ENCODE measurements around the gene ARHGAP44. TPM values are rescaled to one million over a fixed set of nuclear protein-coding genes. Genes with fewer than 3 reads are reported as not detected.

The ARHGAP44 gene
- total RNA-seq, 1 experiment from 2014 or later = 9.9 TPM

DNA sequence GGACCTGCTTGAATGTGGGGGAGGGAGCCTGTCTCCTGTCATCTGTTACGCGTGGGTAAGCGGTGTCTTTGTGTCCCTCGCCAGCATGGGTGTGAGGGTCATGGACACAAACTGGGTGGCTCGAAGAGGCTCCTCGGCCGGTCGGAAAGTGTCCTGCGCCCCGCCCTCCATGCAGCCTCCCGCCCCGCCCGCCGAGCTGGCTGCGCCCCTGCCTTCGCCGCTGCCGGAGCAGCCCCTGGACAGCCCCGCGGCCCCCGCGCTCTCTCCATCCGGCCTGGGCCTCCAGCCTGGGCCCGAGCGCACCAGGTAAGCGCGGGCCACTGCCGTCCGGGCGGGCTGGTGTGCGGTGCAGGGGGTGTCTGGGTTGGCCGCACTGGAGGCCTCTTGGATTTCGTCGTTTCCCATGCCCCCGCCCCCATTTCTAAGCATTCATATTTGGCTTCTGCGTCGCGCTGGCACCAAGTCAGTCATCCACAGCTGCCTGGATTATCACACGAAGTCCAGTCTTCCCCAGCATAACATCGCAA, 184.8 kb downstream of the ARHGAP44 start:
- Mint-ChIP-seq H3K9me3 (no peaks in the 10 kb centered on the region; a peak in 2 of 5 replicates), H3K27ac (no peak overlapping the region), H3K4me1 (peaks cover 21 to 37% of the 10 kb centered on the region in 2 experiments), H3K4me3 (peak overlapping the region; percentile 65 to 79), H3K36me3 (ENCODE audit: insufficient read depth in 1 of 3, low read depth in 3 of 3) (peaks cover 0 to 2% (median 0%) of the 10 kb centered on the region in 3 experiments; a peak in 1 of 7 replicates), H3K27me3 (ENCODE audit: low read depth) (peaks cover 3% of the 10 kb centered on the region)
- H3K23ac ChIP-seq (ENCODE audit: insufficient read length, low read depth, low read length) = no peak overlapping the region
- H3K4me1 ChIP-seq (ENCODE audit: insufficient read depth, low read length) = peaks cover 2% of the 10 kb centered on the region; the same call in 1 of the 2 replicates
- H4K20me1 ChIP-seq (ENCODE audit: control insufficient read depth, insufficient read depth, insufficient read length) = no peaks in the 10 kb centered on the region
- no CpG with 5 or more reads among the region's 40 CpGs for WGBS (ENCODE audit: extremely low coverage, insufficient read length, low lambda C conversion rate)
- no peak overlapping the region for H4K5ac ChIP-seq (ENCODE audit: insufficient read length, low read depth, low read length)
- H2BK15ac ChIP-seq (ENCODE audit: low read depth, low read length) = no peak overlapping the region
- no peak overlapping the region for H3T11ph ChIP-seq (ENCODE audit: low read length)
- no peaks in the 10 kb centered on the region for H3K79me2 ChIP-seq (ENCODE audit: insufficient read depth, low read length)
- H3K27ac ChIP-seq (ENCODE audit: insufficient read length, low read depth, low read length) = no peak overlapping the region
- no peak overlapping the region for H2BK12ac ChIP-seq (ENCODE audit: insufficient read length, low read depth, low read length)
- TF ChIP-seq CTCF (conservative IDR thresholded peaks at IDR 0.05) = no peak
- peak; percentile 58 for DNase-seq
- H3K4ac ChIP-seq (ENCODE audit: low read depth, low read length) = no peak overlapping the region
- peak overlapping the region; percentile 56 for H3K4me2 ChIP-seq (ENCODE audit: insufficient read depth, insufficient read length, low read length)
- no peaks in the 10 kb centered on the region for H3K27me3 ChIP-seq (ENCODE audit: insufficient read depth, low read length)
- H3K56ac ChIP-seq (ENCODE audit: insufficient read length, low read depth, low read length) = no peak overlapping the region
- no peak overlapping the region for H2BK5ac ChIP-seq (ENCODE audit: insufficient read length, low read length)
- peaks cover 6% of the 10 kb centered on the region for H3K23me2 ChIP-seq (ENCODE audit: insufficient read length, low read depth, low read length, poor library complexity, severe bottlenecking)
- no peak overlapping the region for H4K91ac ChIP-seq (ENCODE audit: insufficient read length, low read depth, low read length)
- no peak overlapping the region for H3K18ac ChIP-seq (ENCODE audit: insufficient read length, low read depth, low read length)
- no peak overlapping the region for H2AFZ ChIP-seq (ENCODE audit: low read length)
- H4K8ac ChIP-seq (replicated peaks; ENCODE audit: insufficient read length, low read depth, low read length) = no peak overlapping the region
- H2BK20ac ChIP-seq (ENCODE audit: low read depth, low read length, poor library complexity, severe bottlenecking) = no peak overlapping the region
- no peak overlapping the region for H3K9ac ChIP-seq (ENCODE audit: extremely low read depth, insufficient read length, low read length)
- no peaks in the 10 kb centered on the region for H3K9me3 ChIP-seq (ENCODE audit: control insufficient read depth, low read depth, low read length)
- no peak overlapping the region for H2AK5ac ChIP-seq (ENCODE audit: insufficient read length, low read length)
- H2BK120ac ChIP-seq (ENCODE audit: low read depth, low read length, poor library complexity, severe bottlenecking) = no peak overlapping the region
- no peaks in the 10 kb centered on the region for H3K79me1 ChIP-seq (ENCODE audit: insufficient read depth, low read depth, low read length, poor library complexity, severe bottlenecking)
- H3K14ac ChIP-seq (ENCODE audit: insufficient read depth, low read length) = no peak overlapping the region
